GDM1 (cell line): ENCODE data around the gene CEBPA.
"Not testable (repeated sequence)": the region's sequence is repeated elsewhere in the genome, so short reads cannot be mapped to it uniquely, and the experiment has no call there.

Experiments
- DNase-seq: peaks from one replicate; lab custom pipeline; 2025; lab: John Stamatoyannopoulos, UW

Gene CEBPA

GRCh38 chr19:33324628-33325027 lies 22.3 kb upstream of the CEBPA start:
- no peak for DNase-seq

GRCh38 chr19:33323093-33323820 lies 20.9 kb upstream of the CEBPA start:
- DNase-seq, result no peak

- no peak for DNase-seq
Observed at GRCh38 chr19:33320636-33321035, 18.3 kb upstream of the CEBPA start.

GRCh38 chr19:33317991-33318390 lies 15.7 kb upstream of the CEBPA start:
- DNase-seq, result not testable (repeated sequence)

GRCh38 chr19:33317517-33317916 lies 15.2 kb upstream of the CEBPA start:
- no peak for DNase-seq

- DNase-seq, result no peak
Observed at GRCh38 chr19:33316541-33317264, 14.4 kb upstream of the CEBPA start.

- not testable (repeated sequence) for DNase-seq
Observed at GRCh38 chr19:33312808-33313207, 10.5 kb upstream of the CEBPA start.

- DNase-seq, result no peak
Observed at GRCh38 chr19:33312065-33312464, 9.7 kb upstream of the CEBPA start.

GRCh38 chr19:33311326-33311682 lies 9.0 kb upstream of the CEBPA start:
- no peak for DNase-seq

- DNase-seq, result no peak
Observed at GRCh38 chr19:33310606-33311325, 8.4 kb upstream of the CEBPA start.

GRCh38 chr19:33309826-33310225 lies 7.5 kb upstream of the CEBPA start:
- DNase-seq, result no peak

GRCh38 chr19:33306853-33307792 lies 4.8 kb upstream of the CEBPA start:
- DNase-seq, result no peak

- no peak for DNase-seq
Observed at GRCh38 chr19:33306191-33306590, 3.9 kb upstream of the CEBPA start.

GRCh38 chr19:33304760-33305647 lies 2.7 kb upstream of the CEBPA start:
- DNase-seq, result no peak

GRCh38 chr19:33304371-33304759 lies 2.0 kb upstream of the CEBPA start:
- no peak for DNase-seq

- DNase-seq, result no peak
Observed at GRCh38 chr19:33303791-33304345, 1.5 kb upstream of the CEBPA start.

GRCh38 chr19:33302974-33303790 lies 848 bp upstream of the CEBPA start:
- no peak for DNase-seq

GRCh38 chr19:33301900-33302174 lies 497 bp downstream of the CEBPA start:
- DNase-seq, result no peak

GRCh38 chr19:33301144-33301899 lies 1.0 kb downstream of the CEBPA start:
- no peak for DNase-seq

- no peak for DNase-seq
Observed at GRCh38 chr19:33300894-33301143, 1.5 kb downstream of the CEBPA start.
